A673 (cell line): Measurements from ENCODE around the gene RAB32. TPM values are rescaled to one million over a fixed set of nuclear protein-coding genes. Genes with fewer than 3 reads are reported as not detected.

Experiments used
- BruUV-seq: library from RNA; stranded (reverse); fragments of 400-500 nt; replicated peaks from 2 replicates; lab custom pipeline; 2021; lab: Mats Ljungman, UMichigan
- CTCF ChIA-PET: fragments of 300-600 bp; sonication (Branson Sonifier 250); formaldehyde crosslinking; loops from one replicate; lab custom pipeline; 2022; ENCODE audit warnings: antibody characterized with exemption; lab: Charles Lee
- POLR2A ChIA-PET: fragments of 300-600 bp; sonication (Branson Sonifier 250); formaldehyde crosslinking; loops from one replicate; lab custom pipeline; 2022; ENCODE audit warnings: antibody characterized with exemption; ENCODE audit not compliant: low non-redundant PET; lab: Charles Lee
- DNase-seq: peaks from one replicate; pipeline ENCODE4 v3.0.0-alpha.2; 2015; ENCODE audit warnings: low spot score
- H3K27ac ChIP-seq: fragments of 200-600 bp; sonication (generic); 2 replicates; pipeline ENCODE4 v1.5.1; 2016; ENCODE audit warnings: mixed run types, low read depth, mild to moderate bottlenecking, mixed read lengths, antibody characterized with exemption, low read length; ENCODE audit not compliant: poor library complexity, severe bottlenecking
- H3K27me3 ChIP-seq: fragments of 200-600 bp; sonication (generic); replicated peaks from 2 replicates; pipeline ENCODE4 v1.6.1; 2017; ENCODE audit warnings: mixed run types, low read depth, mild to moderate bottlenecking, mixed read lengths, antibody characterized with exemption, low read length; ENCODE audit not compliant: insufficient read depth, poor library complexity
- H3K36me3 ChIP-seq: fragments of 200-600 bp; sonication (generic); 2 replicates; pipeline ENCODE4 v1.6.1; 2016; ENCODE audit warnings: mixed run types, mild to moderate bottlenecking, mixed read lengths, antibody characterized with exemption, low read length; ENCODE audit not compliant: insufficient read depth, poor library complexity, severe bottlenecking
- H3K4me1 ChIP-seq: fragments of 200-600 bp; sonication (generic); 2 replicates; pipeline ENCODE4 v1.6.1; 2017; ENCODE audit warnings: mixed run types, mild to moderate bottlenecking, mixed read lengths, antibody characterized with exemption, low read length; ENCODE audit not compliant: insufficient read depth, poor library complexity, severe bottlenecking
- H3K4me3 ChIP-seq: fragments of 200-600 bp; sonication (generic); 2 replicates; pipeline ENCODE4 v1.5.1; 2016; ENCODE audit warnings: low read depth, mixed run types, mild to moderate bottlenecking, mixed read lengths, low read length; ENCODE audit not compliant: poor library complexity, severe bottlenecking
- H3K9me3 ChIP-seq: fragments of 200-600 bp; sonication (generic); 2 replicates; pipeline ENCODE4 v1.6.1; 2016; ENCODE audit warnings: mixed run types, low read depth, mild to moderate bottlenecking, mixed read lengths, antibody characterized with exemption, low read length; ENCODE audit not compliant: poor library complexity, severe bottlenecking
- CTCF ChIP-seq: fragments of 300-800, 200-600 bp; sonication (generic); conservative IDR thresholded peaks from 2 replicates; pipeline ENCODE4 v1.5.1; 2017; ENCODE audit warnings: low read depth, mild to moderate bottlenecking, antibody characterized with exemption, low read length, moderate library complexity, mixed read lengths
- EZH2 ChIP-seq: fragments of 200-600 bp; sonication (generic); IDR thresholded peaks from 2 replicates; pipeline ENCODE4 v1.6.1; 2017; ENCODE audit warnings: borderline replicate concordance, low read depth, mild to moderate bottlenecking, mixed read lengths, antibody characterized with exemption, low read length; ENCODE audit not compliant: poor library complexity, severe bottlenecking
- intact Hi-C: fragments of 100-400 bp; cut with micrococcal nuclease; formaldehyde crosslinking; loops from one replicate; pipeline ENCODE4 v1.10.0; 2022; ENCODE audit not compliant: unreplicated experiment
- total RNA-seq: library from RNA; stranded (reverse); gene quantifications from 2 replicates; pipeline ENCODE4 v1.2.3, GENCODE V29; 2021

Gene RAB32
- total RNA-seq, 1 experiment from 2014 or later, result 2.6 TPM

- intact Hi-C loops, result no loop called here
- Histone ChIP-seq H3K4me1 (no peaks in the 10 kb centered on the region), H3K36me3 (no peaks in the 10 kb centered on the region), H3K27ac (no peak overlapping the region), H3K27me3 (no peaks in the 10 kb centered on the region), H3K9me3 (no peaks in the 10 kb centered on the region), H3K4me3 (no peak overlapping the region)
- TF ChIP-seq EZH2 (no peak), CTCF (no peak)
- CTCF ChIA-PET, result no interaction called here
- POLR2A ChIA-PET, result no interaction called here
- no peak for DNase-seq
- no TSS peak for BruUV-seq
Measured at GRCh38 chr6:146601352-146601751, 57.7 kb downstream of the RAB32 start.

DNA sequence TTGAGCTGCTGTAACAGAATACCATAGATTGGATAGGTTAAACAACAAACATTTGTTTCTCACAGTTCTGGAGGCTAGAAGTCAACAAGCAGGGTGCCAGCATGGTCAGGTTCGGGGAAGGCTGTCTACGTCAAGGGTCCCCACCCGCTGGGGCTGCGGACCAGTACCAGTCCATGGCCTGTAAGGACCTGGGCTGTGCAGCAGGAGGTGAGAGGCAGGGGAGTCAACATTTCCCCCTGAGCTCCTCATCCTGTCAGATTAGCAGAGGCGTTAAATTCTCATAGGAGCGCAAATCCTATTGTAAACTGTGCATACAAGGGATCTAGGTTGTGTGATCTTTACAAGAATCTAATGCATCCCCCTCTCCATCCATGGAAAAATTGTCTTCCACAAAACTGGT lies 58.9 kb downstream of the RAB32 start:
- Histone ChIP-seq H3K9me3 (no peaks in the 10 kb centered on the region), H3K4me1 (no peaks in the 10 kb centered on the region), H3K36me3 (no peaks in the 10 kb centered on the region), H3K4me3 (no peak overlapping the region), H3K27ac (no peak overlapping the region), H3K27me3 (no peaks in the 10 kb centered on the region)
- DNase-seq, result no peak
- ChIA-PET POLR2A (no interaction called here), CTCF (no interaction called here)
- intact Hi-C loops, result no loop called here
- TF ChIP-seq CTCF (no peak), EZH2 (no peak)
- BruUV-seq, result no TSS peak

Other genes with a start within 250 kb of the RAB32 start
- gene ADGB, start 55.1 kb downstream of the RAB32 start, total RNA-seq, result not detected in 2 replicates